ENCODE results near the gene ALDH3A1.

Gene ALDH3A1

GRCh38 chr17:19730843-19731242 lies 17.3 kb downstream of the ALDH3A1 start:
- Histone ChIP-seq H3K9me3 (ENCODE audit: control insufficient read depth in 5 of 5, low read length in 5 of 5) (no peaks in the 10 kb centered on the region), H3K9ac (ENCODE audit: low read length in 5 of 5) (peak overlapping the region in 1 of 5 donors; percentile 26), H3K27me3 (ENCODE audit: control insufficient read depth in 5 of 5, insufficient read depth in 4 of 5, low read length in 5 of 5) (no peaks in the 10 kb centered on the region), H3K4me1 (ENCODE audit: control insufficient read depth in 5 of 5, insufficient read depth in 5 of 5, low read length in 5 of 5) (peaks cover 17 to 40% (median 26%) of the 10 kb centered on the region in 5 donors), H3K36me3 (ENCODE audit: control insufficient read depth in 5 of 5, insufficient read depth in 5 of 5, low read length in 5 of 5) (no peaks in the 10 kb centered on the region), H3K4me3 (ENCODE audit: low read depth in 1 of 5, low read length in 5 of 5) (no peak overlapping the region), H3K27ac (ENCODE audit: low read depth, low read length) (peak overlapping the region; percentile 10)

GRCh38 chr17:19729900-19730299 lies 18.2 kb downstream of the ALDH3A1 start:
- H3K4me1 ChIP-seq (ENCODE audit: control insufficient read depth in 5 of 5, insufficient read depth in 5 of 5, low read length in 5 of 5): peaks cover 17 to 45% (median 29%) of the 10 kb centered on the region in 5 donors
- no peak overlapping the region for H3K4me3 ChIP-seq (ENCODE audit: low read depth in 1 of 5, low read length in 5 of 5)
- no peak overlapping the region for H3K9ac ChIP-seq (ENCODE audit: low read length in 5 of 5)
- H3K9me3 ChIP-seq (ENCODE audit: control insufficient read depth in 5 of 5, low read length in 5 of 5): no peaks in the 10 kb centered on the region
- H3K27me3 ChIP-seq (ENCODE audit: control insufficient read depth in 5 of 5, insufficient read depth in 4 of 5, low read length in 5 of 5): no peaks in the 10 kb centered on the region
- H3K27ac ChIP-seq (ENCODE audit: low read depth, low read length): no peak overlapping the region
- H3K36me3 ChIP-seq (ENCODE audit: control insufficient read depth in 5 of 5, insufficient read depth in 5 of 5, low read length in 5 of 5): no peaks in the 10 kb centered on the region

GRCh38 chr17:19728084-19728495 lies 20.0 kb downstream of the ALDH3A1 start:
- peak overlapping the region; percentile 92 for H3K27ac ChIP-seq (ENCODE audit: low read depth, low read length)
- H3K27me3 ChIP-seq (ENCODE audit: control insufficient read depth in 5 of 5, insufficient read depth in 4 of 5, low read length in 5 of 5): no peaks in the 10 kb centered on the region
- peaks cover 17 to 51% (median 40%) of the 10 kb centered on the region in 5 donors for H3K4me1 ChIP-seq (ENCODE audit: control insufficient read depth in 5 of 5, insufficient read depth in 5 of 5, low read length in 5 of 5)
- H3K4me3 ChIP-seq (ENCODE audit: low read depth in 1 of 5, low read length in 5 of 5): peak overlapping the region in 2 of 5 donors; percentile 15 to 19
- H3K36me3 ChIP-seq (ENCODE audit: control insufficient read depth in 5 of 5, insufficient read depth in 5 of 5, low read length in 5 of 5): no peaks in the 10 kb centered on the region
- H3K9ac ChIP-seq (ENCODE audit: low read length in 5 of 5): peak overlapping the region; percentile 43 to 84 (median 71)
- no peaks in the 10 kb centered on the region for H3K9me3 ChIP-seq (ENCODE audit: control insufficient read depth in 5 of 5, low read length in 5 of 5)

- Histone ChIP-seq H3K4me1 (ENCODE audit: control insufficient read depth in 5 of 5, insufficient read depth in 5 of 5, low read length in 5 of 5) (peaks cover 17 to 51% (median 40%) of the 10 kb centered on the region in 5 donors), H3K9ac (ENCODE audit: low read length in 5 of 5) (peak overlapping the region; percentile 43 to 84 (median 71)), H3K4me3 (ENCODE audit: low read depth in 1 of 5, low read length in 5 of 5) (peak overlapping the region in 2 of 5 donors; percentile 15 to 19), H3K27me3 (ENCODE audit: control insufficient read depth in 5 of 5, insufficient read depth in 4 of 5, low read length in 5 of 5) (no peaks in the 10 kb centered on the region), H3K27ac (ENCODE audit: low read depth, low read length) (peak overlapping the region; percentile 92), H3K9me3 (ENCODE audit: control insufficient read depth in 5 of 5, low read length in 5 of 5) (no peaks in the 10 kb centered on the region), H3K36me3 (ENCODE audit: control insufficient read depth in 5 of 5, insufficient read depth in 5 of 5, low read length in 5 of 5) (no peaks in the 10 kb centered on the region)
Observed at GRCh38 chr17:19727501-19728078, 20.5 kb downstream of the ALDH3A1 start.

- Histone ChIP-seq H3K9me3 (ENCODE audit: control insufficient read depth in 5 of 5, low read length in 5 of 5) (no peaks in the 10 kb centered on the region), H3K27ac (ENCODE audit: low read depth, low read length) (peak overlapping the region; percentile 92), H3K4me1 (ENCODE audit: control insufficient read depth in 5 of 5, insufficient read depth in 5 of 5, low read length in 5 of 5) (peaks cover 17 to 51% (median 40%) of the 10 kb centered on the region in 5 donors), H3K27me3 (ENCODE audit: control insufficient read depth in 5 of 5, insufficient read depth in 4 of 5, low read length in 5 of 5) (no peaks in the 10 kb centered on the region), H3K36me3 (ENCODE audit: control insufficient read depth in 5 of 5, insufficient read depth in 5 of 5, low read length in 5 of 5) (no peaks in the 10 kb centered on the region), H3K9ac (ENCODE audit: low read length in 5 of 5) (peak overlapping the region; percentile 63 to 75 (median 71)), H3K4me3 (ENCODE audit: low read depth in 1 of 5, low read length in 5 of 5) (peak overlapping the region in 1 of 5 donors; percentile 28)
Observed at GRCh38 chr17:19726631-19727376, 21.3 kb downstream of the ALDH3A1 start.

- H3K36me3 ChIP-seq (ENCODE audit: control insufficient read depth in 5 of 5, insufficient read depth in 5 of 5, low read length in 5 of 5): no peaks in the 10 kb centered on the region
- H3K9me3 ChIP-seq (ENCODE audit: control insufficient read depth in 5 of 5, low read length in 5 of 5): no peaks in the 10 kb centered on the region
- no peak overlapping the region for H3K4me3 ChIP-seq (ENCODE audit: low read depth in 1 of 5, low read length in 5 of 5)
- H3K9ac ChIP-seq (ENCODE audit: low read length in 5 of 5): no peak overlapping the region
- H3K27ac ChIP-seq (ENCODE audit: low read depth, low read length): peak overlapping the region; percentile 92
- H3K4me1 ChIP-seq (ENCODE audit: control insufficient read depth in 5 of 5, insufficient read depth in 5 of 5, low read length in 5 of 5): peaks cover 19 to 47% (median 43%) of the 10 kb centered on the region in 5 donors
- H3K27me3 ChIP-seq (ENCODE audit: control insufficient read depth in 5 of 5, insufficient read depth in 4 of 5, low read length in 5 of 5): no peaks in the 10 kb centered on the region
Observed at GRCh38 chr17:19725486-19725885, 22.6 kb downstream of the ALDH3A1 start.

- H3K27me3 ChIP-seq (ENCODE audit: control insufficient read depth in 5 of 5, insufficient read depth in 4 of 5, low read length in 5 of 5): no peaks in the 10 kb centered on the region
- H3K27ac ChIP-seq (ENCODE audit: low read depth, low read length): peak overlapping the region; percentile 30
- peak overlapping the region in 2 of 5 donors; percentile 16 to 58 for H3K9ac ChIP-seq (ENCODE audit: low read length in 5 of 5)
- H3K36me3 ChIP-seq (ENCODE audit: control insufficient read depth in 5 of 5, insufficient read depth in 5 of 5, low read length in 5 of 5): no peaks in the 10 kb centered on the region
- no peaks in the 10 kb centered on the region for H3K9me3 ChIP-seq (ENCODE audit: control insufficient read depth in 5 of 5, low read length in 5 of 5)
- peaks cover 19 to 53% (median 48%) of the 10 kb centered on the region in 5 donors for H3K4me1 ChIP-seq (ENCODE audit: control insufficient read depth in 5 of 5, insufficient read depth in 5 of 5, low read length in 5 of 5)
- peak overlapping the region; percentile 19 to 52 (median 44) for H3K4me3 ChIP-seq (ENCODE audit: low read depth in 1 of 5, low read length in 5 of 5)
Observed at GRCh38 chr17:19724501-19725420, 23.3 kb downstream of the ALDH3A1 start.

- Histone ChIP-seq H3K27ac (ENCODE audit: low read depth, low read length) (no peak overlapping the region), H3K9me3 (ENCODE audit: control insufficient read depth in 5 of 5, low read length in 5 of 5) (no peaks in the 10 kb centered on the region), H3K36me3 (ENCODE audit: control insufficient read depth in 5 of 5, insufficient read depth in 5 of 5, low read length in 5 of 5) (no peaks in the 10 kb centered on the region), H3K4me1 (ENCODE audit: control insufficient read depth in 5 of 5, insufficient read depth in 5 of 5, low read length in 5 of 5) (peaks cover 19 to 53% (median 48%) of the 10 kb centered on the region in 5 donors), H3K27me3 (ENCODE audit: control insufficient read depth in 5 of 5, insufficient read depth in 4 of 5, low read length in 5 of 5) (no peaks in the 10 kb centered on the region), H3K9ac (ENCODE audit: low read length in 5 of 5) (peak overlapping the region in 2 of 5 donors; percentile 16 to 58), H3K4me3 (ENCODE audit: low read depth in 1 of 5, low read length in 5 of 5) (peak overlapping the region; percentile 13 to 52 (median 44))
Observed at GRCh38 chr17:19723964-19724363, 24.1 kb downstream of the ALDH3A1 start.

- Histone ChIP-seq H3K36me3 (ENCODE audit: control insufficient read depth in 5 of 5, insufficient read depth in 5 of 5, low read length in 5 of 5) (no peaks in the 10 kb centered on the region), H3K27ac (ENCODE audit: low read depth, low read length) (no peak overlapping the region), H3K9me3 (ENCODE audit: control insufficient read depth in 5 of 5, low read length in 5 of 5) (no peaks in the 10 kb centered on the region)
Observed at GRCh38 chr17:19720631-19721426, 27.3 kb downstream of the ALDH3A1 start.

More at GRCh38 chr17:19720631-19721426, 27.3 kb downstream of the ALDH3A1 start:
- Histone ChIP-seq H3K27me3 (ENCODE audit: control insufficient read depth in 5 of 5, insufficient read depth in 4 of 5, low read length in 5 of 5) (no peaks in the 10 kb centered on the region), H3K4me3 (ENCODE audit: low read depth in 1 of 5, low read length in 5 of 5) (no peak overlapping the region), H3K9ac (ENCODE audit: low read length in 5 of 5) (no peak overlapping the region), H3K4me1 (ENCODE audit: control insufficient read depth in 5 of 5, insufficient read depth in 5 of 5, low read length in 5 of 5) (peaks cover 1 to 27% (median 26%) of the 10 kb centered on the region in 5 donors)

Data from subcutaneous abdominal adipose tissue (tissue), 5 donors.